ENCODE results near the gene LRRC4C. TPM values are rescaled to one million over a fixed set of nuclear protein-coding genes. Genes with fewer than 3 reads are reported as not detected.

Gene LRRC4C
- total RNA-seq, 1 experiment from 2014 or later, result not detected

DNA sequence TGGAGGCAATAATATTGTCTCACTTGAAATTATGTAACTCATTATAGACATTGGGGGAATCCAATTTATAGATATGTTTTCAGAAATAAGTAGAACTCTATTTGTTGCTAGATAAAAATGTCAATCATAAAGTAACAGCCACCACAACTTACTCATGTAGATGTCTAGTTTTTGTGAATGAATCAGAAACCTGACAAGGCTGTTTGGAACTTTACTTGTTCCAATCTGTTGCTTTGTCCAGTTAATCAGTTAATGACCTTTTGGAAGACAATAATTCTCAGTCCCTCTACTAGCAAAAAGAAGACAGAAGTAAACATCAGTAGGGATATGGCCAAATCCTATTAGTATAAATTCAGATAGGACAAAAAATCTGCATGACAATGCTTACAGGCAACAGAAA is 1143.3 kb downstream of the LRRC4C start:
- H3K36me3 Mint-ChIP-seq (ENCODE audit: insufficient read depth, unreplicated experiment), result no peaks in the 10 kb centered on the region
- intact Hi-C loops (cut with micrococcal nuclease), result no loop called here
- H3K4me3 Mint-ChIP-seq (ENCODE audit: unreplicated experiment), result no peak overlapping the region
- no peaks in the 10 kb centered on the region for H3K9me3 Mint-ChIP-seq (ENCODE audit: unreplicated experiment)
- H3K27me3 Mint-ChIP-seq (ENCODE audit: insufficient read depth, unreplicated experiment), result no peaks in the 10 kb centered on the region
- ChIA-PET CTCF (no interaction called here), POLR2A (no interaction called here)
- TF ChIP-seq, protein P1, sequence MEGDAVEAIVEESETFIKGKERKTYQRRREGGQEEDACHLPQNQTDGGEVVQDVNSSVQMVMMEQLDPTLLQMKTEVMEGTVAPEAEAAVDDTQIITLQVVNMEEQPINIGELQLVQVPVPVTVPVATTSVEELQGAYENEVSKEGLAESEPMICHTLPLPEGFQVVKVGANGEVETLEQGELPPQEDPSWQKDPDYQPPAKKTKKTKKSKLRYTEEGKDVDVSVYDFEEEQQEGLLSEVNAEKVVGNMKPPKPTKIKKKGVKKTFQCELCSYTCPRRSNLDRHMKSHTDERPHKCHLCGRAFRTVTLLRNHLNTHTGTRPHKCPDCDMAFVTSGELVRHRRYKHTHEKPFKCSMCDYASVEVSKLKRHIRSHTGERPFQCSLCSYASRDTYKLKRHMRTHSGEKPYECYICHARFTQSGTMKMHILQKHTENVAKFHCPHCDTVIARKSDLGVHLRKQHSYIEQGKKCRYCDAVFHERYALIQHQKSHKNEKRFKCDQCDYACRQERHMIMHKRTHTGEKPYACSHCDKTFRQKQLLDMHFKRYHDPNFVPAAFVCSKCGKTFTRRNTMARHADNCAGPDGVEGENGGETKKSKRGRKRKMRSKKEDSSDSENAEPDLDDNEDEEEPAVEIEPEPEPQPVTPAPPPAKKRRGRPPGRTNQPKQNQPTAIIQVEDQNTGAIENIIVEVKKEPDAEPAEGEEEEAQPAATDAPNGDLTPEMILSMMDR (IDR thresholded peaks at IDR 0.05; ENCODE audit: unreplicated experiment), result no peak
- H3K27ac Mint-ChIP-seq (ENCODE audit: low read depth, unreplicated experiment), result no peak overlapping the region
- no peak for DNase-seq (ENCODE audit: unreplicated experiment)
- no peaks in the 10 kb centered on the region for H3K4me1 Mint-ChIP-seq (ENCODE audit: insufficient read depth, unreplicated experiment)
- no TSS peak for BruUV-seq (replicated peaks)

DNA sequence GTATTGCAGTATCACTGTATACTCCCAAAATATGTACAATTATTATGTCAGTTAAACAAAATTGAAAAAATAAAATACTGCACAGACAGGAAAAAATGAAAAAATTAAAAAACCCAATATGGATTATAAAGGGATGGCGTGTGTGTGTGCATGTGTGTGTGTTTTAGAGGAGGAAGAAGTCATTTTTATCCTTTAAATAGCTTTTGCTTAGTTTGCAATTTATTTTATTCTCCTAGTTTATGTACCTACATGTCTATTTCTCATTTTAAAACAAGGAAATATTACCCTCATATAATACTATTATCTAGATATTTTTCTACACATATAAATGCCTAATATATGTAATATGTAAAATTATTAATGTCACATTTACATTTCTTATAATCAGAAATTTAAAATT is 1144.3 kb downstream of the LRRC4C start:
- CTCF ChIA-PET, result interaction anchor here (0.7 kb wide), 1 partner anchor 893 kb away, joined by 3 read pairs; no protein-coding TSS in a partner anchor
- Mint-ChIP-seq H3K27ac (ENCODE audit: low read depth, unreplicated experiment) (no peak overlapping the region), H3K36me3 (ENCODE audit: insufficient read depth, unreplicated experiment) (no peaks in the 10 kb centered on the region), H3K4me1 (ENCODE audit: insufficient read depth, unreplicated experiment) (no peaks in the 10 kb centered on the region), H3K27me3 (ENCODE audit: insufficient read depth, unreplicated experiment) (no peaks in the 10 kb centered on the region), H3K4me3 (ENCODE audit: unreplicated experiment) (no peak overlapping the region), H3K9me3 (ENCODE audit: unreplicated experiment) (no peaks in the 10 kb centered on the region)
- DNase-seq (ENCODE audit: unreplicated experiment), result no peak
- TF ChIP-seq, protein P1 (IDR thresholded peaks at IDR 0.05; ENCODE audit: unreplicated experiment), result no peak
- no TSS peak for BruUV-seq (replicated peaks)
- intact Hi-C loops (cut with micrococcal nuclease), result no loop called here
- POLR2A ChIA-PET, result interaction anchor here (0.6 to 0.8 kb wide), 2 partner anchors 11 to 867 kb away, joined by 3 read pairs; no protein-coding TSS in a partner anchor

DNA sequence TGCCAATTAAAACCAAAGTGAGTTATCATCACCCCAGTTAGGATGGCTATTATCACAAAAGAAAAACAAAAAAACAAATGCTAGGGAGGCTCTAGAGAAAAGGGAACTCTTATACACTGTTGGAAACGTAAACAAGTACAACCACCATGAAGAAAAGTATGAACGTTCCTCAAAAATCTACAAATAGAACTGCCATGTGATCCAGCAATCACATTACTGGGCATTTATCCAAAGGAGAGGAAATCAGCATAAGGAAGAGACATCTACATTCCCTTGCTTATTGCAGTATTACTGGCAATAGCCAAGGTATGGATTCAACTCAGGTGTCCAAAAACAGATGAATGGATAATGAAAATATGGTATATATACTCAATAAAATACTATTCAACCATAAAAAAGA is 1145.1 kb downstream of the LRRC4C start:
- no peaks in the 10 kb centered on the region for H3K36me3 Mint-ChIP-seq (ENCODE audit: insufficient read depth, unreplicated experiment)

DNA sequence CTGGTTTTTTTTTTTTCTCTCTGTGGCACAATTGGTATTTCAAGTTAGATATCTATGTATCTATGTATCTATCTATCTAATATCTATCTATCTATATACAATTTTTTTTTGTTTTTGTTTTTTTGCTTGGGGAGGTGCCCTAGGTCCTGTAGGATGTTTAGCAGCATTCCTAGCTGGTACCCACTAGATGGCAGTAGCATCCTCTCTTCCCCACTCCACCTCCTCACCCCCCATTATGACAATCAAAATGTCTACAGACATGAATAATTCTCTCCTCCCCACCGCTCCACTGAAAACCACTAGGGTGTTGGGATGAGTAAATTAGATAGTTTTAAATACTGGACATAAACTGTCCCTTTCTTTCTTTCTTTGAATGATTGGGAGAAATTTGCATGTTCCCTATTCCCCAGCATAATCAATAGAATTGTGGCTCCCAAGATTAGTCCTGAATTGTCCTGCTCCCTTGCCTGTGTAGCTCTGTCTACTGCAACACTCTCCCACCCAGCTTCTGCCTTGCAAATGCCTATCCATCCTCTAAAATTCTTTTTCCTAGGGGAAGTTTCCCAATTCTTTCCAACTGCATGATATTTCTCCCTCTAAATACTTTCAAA is 1152.4 kb downstream of the LRRC4C start:
- H3K36me3 Mint-ChIP-seq (ENCODE audit: insufficient read depth, unreplicated experiment), result no peaks in the 10 kb centered on the region

More for the DNA sequence above, 1145.1 kb downstream of the LRRC4C start:
- CTCF ChIA-PET, result interaction anchor here (0.6 kb wide), 2 partner anchors 270 to 924 kb away, joined by 3 to 4 read pairs; no protein-coding TSS in a partner anchor
- intact Hi-C loops (cut with micrococcal nuclease), result no loop called here
- DNase-seq (ENCODE audit: unreplicated experiment), result no peak
- H3K4me3 Mint-ChIP-seq (ENCODE audit: unreplicated experiment), result no peak overlapping the region
- no peak overlapping the region for H3K27ac Mint-ChIP-seq (ENCODE audit: low read depth, unreplicated experiment)
- no peaks in the 10 kb centered on the region for H3K9me3 Mint-ChIP-seq (ENCODE audit: unreplicated experiment)
- no peaks in the 10 kb centered on the region for H3K4me1 Mint-ChIP-seq (ENCODE audit: insufficient read depth, unreplicated experiment)
- POLR2A ChIA-PET, result interaction anchor here (0.8 kb wide), 1 partner anchor 868 kb away, joined by 3 read pairs; no protein-coding TSS in a partner anchor
- H3K27me3 Mint-ChIP-seq (ENCODE audit: insufficient read depth, unreplicated experiment), result no peaks in the 10 kb centered on the region
- no TSS peak for BruUV-seq (replicated peaks)
- TF ChIP-seq, protein P1 (IDR thresholded peaks at IDR 0.05; ENCODE audit: unreplicated experiment), result no peak

More for the DNA sequence above, 1152.4 kb downstream of the LRRC4C start:
- ChIA-PET POLR2A (interaction anchor here (0.6 to 2.1 kb wide), 4 partner anchors 411 to 894 kb away, joined by 3 to 12 read pairs (median 4); no protein-coding TSS in a partner anchor), CTCF (interaction anchor here (0.6 to 6.5 kb wide), 33 partner anchors 9 to 1509 kb away, joined by 3 to 67 read pairs (median 3); no protein-coding TSS in a partner anchor)
- Mint-ChIP-seq H3K27ac (ENCODE audit: low read depth, unreplicated experiment) (no peak overlapping the region), H3K27me3 (ENCODE audit: insufficient read depth, unreplicated experiment) (no peaks in the 10 kb centered on the region), H3K9me3 (ENCODE audit: unreplicated experiment) (no peaks in the 10 kb centered on the region), H3K4me1 (ENCODE audit: insufficient read depth, unreplicated experiment) (peaks cover 18% of the 10 kb centered on the region), H3K4me3 (ENCODE audit: unreplicated experiment) (no peak overlapping the region)
- no TSS peak for BruUV-seq (replicated peaks)
- intact Hi-C loops (cut with micrococcal nuclease), result loop anchor here (1.0 to 5.0 kb wide), 4 partner anchors 205 to 1125 kb away; no protein-coding TSS in a partner anchor
- DNase-seq (ENCODE audit: unreplicated experiment), result peak; percentile 65
- TF ChIP-seq, protein P1 (IDR thresholded peaks at IDR 0.05; ENCODE audit: unreplicated experiment), result peak; percentile 74

Measured in MCF 10A (cell line).